SK-N-SH (cell line): ENCODE data around the gene CARS2. TPM values are rescaled to one million over a fixed set of nuclear protein-coding genes. Genes with fewer than 3 reads are reported as not detected.

ENCODE experiments used
- CTCF ChIA-PET: fragments of 300-600, 350-600 bp; formaldehyde crosslinking; extraction: SDS; loops from one replicate; lab custom pipeline; 2021; lab: Yijun Ruan, JAX
- POLR2A ChIA-PET: fragments of 350-600 bp; sonication (Branson Sonifier 250); formaldehyde crosslinking; extraction: SDS; loops from one replicate; lab custom pipeline; 2020; ENCODE audit warnings: antibody characterized with exemption, inconsistent platforms; lab: Yijun Ruan, JAX
- DNase-seq: peaks from one replicate; pipeline ENCODE4 v3.0.0; 2012
- H2AFZ ChIP-seq: fragments of 200-600 bp; sonication (generic); 2 replicates; pipeline ENCODE4 v1.8.1; 2016; ENCODE audit warnings: antibody characterized with exemption, mild to moderate bottlenecking, low read depth
- H3F3A ChIP-seq: fragments of 200-600 bp; sonication (generic); replicated peaks from 2 replicates; pipeline ENCODE3; 2016; ENCODE audit warnings: antibody characterized with exemption, mild to moderate bottlenecking; ENCODE audit not compliant: insufficient read depth
- H3K27ac ChIP-seq, 2 experiments: fragments of 200-500 bp in 1 of 2; fragments of 200-600 bp in 1 of 2; sonication (Bioruptor generic) in 1 of 2; sonication (generic), shearing (Covaris generic) in 1 of 2; 2 replicates each; pipeline versions ENCODE4 v1.5.1 to v1.6.1; 2014 to 2016; ENCODE audit warnings: low read depth in 2 of 2, inconsistent platforms in 1 of 2, low read length in 1 of 2, mild to moderate bottlenecking in 1 of 2, mixed read lengths in 1 of 2
- H3K27me3 ChIP-seq: fragments of 200-600 bp; sonication (generic), shearing (Covaris generic); 2 replicates; pipeline ENCODE4 v1.6.1; 2016; ENCODE audit warnings: mixed run types; ENCODE audit not compliant: insufficient read depth
- H3K36me3 ChIP-seq, 2 experiments: fragments of 200-500 bp in 1 of 2; fragments of 200-600 bp in 1 of 2; sonication (Bioruptor generic) in 1 of 2; sonication (generic) in 1 of 2; replicated peaks in 1 of 2; 2 replicates each; pipeline versions ENCODE3 to v1.5.1; 2014 to 2016; ENCODE audit warnings: low read length in 1 of 2, mild to moderate bottlenecking in 1 of 2; ENCODE audit not compliant: insufficient read depth in 2 of 2, control insufficient read depth in 1 of 2
- H3K4me1 ChIP-seq, 2 experiments: fragments of 200-500 bp in 1 of 2; fragments of 200-600 bp in 1 of 2; sonication (Bioruptor generic) in 1 of 2; sonication (generic), shearing (Covaris generic) in 1 of 2; 2 replicates each; pipeline versions ENCODE4 v1.5.1 to v1.6.1; 2014 to 2016; ENCODE audit warnings: low read depth in 1 of 2, low read length in 1 of 2, mixed run types in 1 of 2; ENCODE audit not compliant: insufficient read depth in 2 of 2, control insufficient read depth in 1 of 2
- H3K4me2 ChIP-seq: fragments of 200-600 bp; sonication (generic), shearing (Covaris generic); 2 replicates; pipeline ENCODE4 v1.6.1; 2017; ENCODE audit warnings: mixed run types
- H3K4me3 ChIP-seq, 2 experiments: fragments of 200-500 bp in 1 of 2; fragments of 200-600 bp in 1 of 2; sonication (Bioruptor generic) in 1 of 2; sonication (generic), shearing (Covaris generic) in 1 of 2; 2 replicates each; pipeline versions ENCODE4 v1.5.1 to v1.8.1; 2014 to 2016; ENCODE audit warnings: low read depth in 2 of 2, inconsistent platforms in 1 of 2, low read length in 1 of 2, mild to moderate bottlenecking in 1 of 2, mixed read lengths in 1 of 2, moderate library complexity in 1 of 2
- H3K79me2 ChIP-seq: fragments of 200-600 bp; sonication (generic); 2 replicates; pipeline ENCODE4 v1.8.1; 2017; ENCODE audit warnings: mild to moderate bottlenecking; ENCODE audit not compliant: insufficient read depth
- H3K9ac ChIP-seq: fragments of 200-600 bp; sonication (generic); 2 replicates; pipeline ENCODE4 v1.6.1; 2017; ENCODE audit warnings: mixed run types
- H3K9me2 ChIP-seq: fragments of 200-600 bp; sonication (generic); 2 replicates; pipeline ENCODE4 v1.6.1; 2017; ENCODE audit warnings: mixed run types
- H3K9me3 ChIP-seq: fragments of 200-600 bp; sonication (generic); 2 replicates; pipeline ENCODE4 v1.6.1; 2017; ENCODE audit warnings: mixed run types, mild to moderate bottlenecking, moderate library complexity
- H4K20me1 ChIP-seq: fragments of 200-600 bp; sonication (generic); 2 replicates; pipeline ENCODE4 v1.6.1; 2017; ENCODE audit warnings: mild to moderate bottlenecking, mixed run types; ENCODE audit not compliant: insufficient read depth
- CHD2 ChIP-seq: fragments of 150-350 bp; IDR thresholded peaks from 2 replicates; pipeline ENCODE4 v1.6.1; 2018; ENCODE audit warnings: low read length; ENCODE audit not compliant: partially characterized antibody
- CTCF ChIP-seq: fragments of 200-600 bp; sonication (generic); IDR thresholded peaks from 2 replicates; pipeline ENCODE4 v1.6.1; 2017; ENCODE audit warnings: antibody characterized with exemption, mild to moderate bottlenecking, moderate library complexity
- ELF1 ChIP-seq: IDR thresholded peaks from 2 replicates; pipeline ENCODE4 v1.4.0; 2012
- EZH2phosphoT487 ChIP-seq: fragments of 200-600 bp; sonication (generic); IDR thresholded peaks from 2 replicates; pipeline ENCODE4 v1.6.1; 2017; ENCODE audit warnings: low read depth, mixed run types, mild to moderate bottlenecking, antibody characterized with exemption, moderate library complexity, borderline replicate concordance
- FOXJ3 ChIP-seq: sonication (generic); formaldehyde crosslinking; IDR thresholded peaks from 2 replicates; pipeline ENCODE4 v1.5.1; 2020; ENCODE audit warnings: mild to moderate bottlenecking, missing genetic modification reagents
- GATA2 ChIP-seq: sonication (generic); formaldehyde crosslinking; IDR thresholded peaks from 2 replicates; pipeline ENCODE4 v1.5.0; 2020; ENCODE audit warnings: mild to moderate bottlenecking, missing genetic modification reagents
- IRF3 ChIP-seq: fragments of 150-350 bp; IDR thresholded peaks from 2 replicates; pipeline ENCODE4 v1.6.1; 2016; ENCODE audit warnings: mild to moderate bottlenecking, low read depth, low read length
- JUND ChIP-seq: IDR thresholded peaks from 2 replicates; pipeline ENCODE4 v1.4.0; 2012
- NFIC ChIP-seq: IDR thresholded peaks from 2 replicates; pipeline ENCODE4 v1.4.0; 2012; ENCODE audit warnings: borderline replicate concordance
- REST ChIP-seq: IDR thresholded peaks from 2 replicates; pipeline ENCODE4 v1.6.1; 2012; ENCODE audit warnings: mild to moderate bottlenecking, low read depth, low read length, moderate library complexity
- RXRA ChIP-seq: IDR thresholded peaks from 2 replicates; pipeline ENCODE4 v1.4.0; 2012; ENCODE audit warnings: low read depth, mild to moderate bottlenecking, borderline replicate concordance
- TAF1 ChIP-seq: IDR thresholded peaks from 2 replicates; pipeline ENCODE4 v1.6.1; 2012; ENCODE audit warnings: low read depth, mild to moderate bottlenecking, low read length, moderate library complexity, borderline replicate concordance
- TEAD4 ChIP-seq: IDR thresholded peaks from 2 replicates; pipeline ENCODE4 v1.4.0; 2012; ENCODE audit warnings: mild to moderate bottlenecking, borderline replicate concordance; ENCODE audit not compliant: insufficient read depth
- YY1 ChIP-seq: IDR thresholded peaks from 2 replicates; pipeline ENCODE4 v1.4.0; 2012; ENCODE audit warnings: low read depth, mild to moderate bottlenecking
- WGBS: methylation state at CpG from one replicate; pipeline ENCODE4 v1.1.6; 2017; ENCODE audit warnings: low lambda C conversion rate; 5-methylcytosine and 5-hydroxymethylcytosine counted together
- polyA plus RNA-seq, 3 experiments: library from polyadenylated mRNA; depleted of rRNA; stranded (reverse); fragments of >200 nt; gene quantifications; 2 replicates each; pipeline ENCODE4 v1.2.3, GENCODE V29; 2012
- TF ChIP-seq, protein P1 (sequence below): IDR thresholded peaks from 2 replicates; pipeline ENCODE4 v1.4.0; 2012; ENCODE audit warnings: low read depth
- TF ChIP-seq, protein P2 (sequence below): fragments of 150-350 bp; IDR thresholded peaks from 2 replicates; pipeline ENCODE4 v1.6.1; 2017; ENCODE audit warnings: antibody characterized with exemption, low read length, low read depth, borderline replicate concordance
- TF ChIP-seq, protein P3 (sequence below): IDR thresholded peaks from 2 replicates; pipeline ENCODE4 v1.4.0; 2012; ENCODE audit warnings: low read depth, borderline replicate concordance

Gene CARS2
- polyA plus RNA-seq, 1 of the 3 experiments (the other 2 are of a cell fraction), result 78.6 TPM

GRCh38 chr13:110637275-110637674, 68.6 kb downstream of the CARS2 start (continued):
- TF ChIP-seq FOXJ3 (CRISPR knock-in tag) (no peak), GATA2 (CRISPR knock-in tag) (no peak), RXRA (no peak), CTCF (no peak), TEAD4 (no peak)
- TF ChIP-seq, protein P1, sequence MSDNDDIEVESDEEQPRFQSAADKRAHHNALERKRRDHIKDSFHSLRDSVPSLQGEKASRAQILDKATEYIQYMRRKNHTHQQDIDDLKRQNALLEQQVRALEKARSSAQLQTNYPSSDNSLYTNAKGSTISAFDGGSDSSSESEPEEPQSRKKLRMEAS, result no peak

GRCh38 chr13:110636701-110637201, 69.2 kb downstream of the CARS2 start:
- POLR2A ChIA-PET, result no interaction called here
- Histone ChIP-seq H3K9me2 (no peaks in the 10 kb centered on the region), H3K79me2 (peaks cover 30% of the 10 kb centered on the region; the same call in 1 of the 2 replicates), H3K27ac (no peak overlapping the region), H3K4me1 (peaks cover 0 to 17% of the 10 kb centered on the region in 2 experiments; a peak in 2 of 4 replicates), H3K9ac (no peak overlapping the region), H4K20me1 (peaks cover 6% of the 10 kb centered on the region; the same call in 1 of the 2 replicates), H2AFZ (no peak overlapping the region), H3F3A (peaks cover 7% of the 10 kb centered on the region), H3K36me3 (peaks cover 21 to 73% of the 10 kb centered on the region in 2 experiments), H3K4me3 (no peak overlapping the region), H3K9me3 (no peaks in the 10 kb centered on the region), H3K27me3 (no peaks in the 10 kb centered on the region), H3K4me2 (no peak overlapping the region)
- no peak for DNase-seq
- CTCF ChIA-PET, result no interaction called here
- WGBS, result 96% methylated on average over 8 of the region's 14 CpGs
- no peak for TF ChIP-seq RXRA
- no peak for TF ChIP-seq JUND
- TF ChIP-seq, protein P2, sequence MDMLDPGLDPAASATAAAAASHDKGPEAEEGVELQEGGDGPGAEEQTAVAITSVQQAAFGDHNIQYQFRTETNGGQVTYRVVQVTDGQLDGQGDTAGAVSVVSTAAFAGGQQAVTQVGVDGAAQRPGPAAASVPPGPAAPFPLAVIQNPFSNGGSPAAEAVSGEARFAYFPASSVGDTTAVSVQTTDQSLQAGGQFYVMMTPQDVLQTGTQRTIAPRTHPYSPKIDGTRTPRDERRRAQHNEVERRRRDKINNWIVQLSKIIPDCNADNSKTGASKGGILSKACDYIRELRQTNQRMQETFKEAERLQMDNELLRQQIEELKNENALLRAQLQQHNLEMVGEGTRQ, result no peak
- TF ChIP-seq TAF1, result no peak
- no peak for TF ChIP-seq CTCF
- TF ChIP-seq EZH2phosphoT487, result no peak
- no peak for TF ChIP-seq NFIC
- TF ChIP-seq ELF1, result no peak
- TF ChIP-seq, protein P1, result no peak
- TF ChIP-seq, protein P3, sequence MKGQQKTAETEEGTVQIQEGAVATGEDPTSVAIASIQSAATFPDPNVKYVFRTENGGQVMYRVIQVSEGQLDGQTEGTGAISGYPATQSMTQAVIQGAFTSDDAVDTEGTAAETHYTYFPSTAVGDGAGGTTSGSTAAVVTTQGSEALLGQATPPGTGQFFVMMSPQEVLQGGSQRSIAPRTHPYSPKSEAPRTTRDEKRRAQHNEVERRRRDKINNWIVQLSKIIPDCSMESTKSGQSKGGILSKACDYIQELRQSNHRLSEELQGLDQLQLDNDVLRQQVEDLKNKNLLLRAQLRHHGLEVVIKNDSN, result no peak
- no peak for TF ChIP-seq TEAD4
- TF ChIP-seq YY1, result no peak
- TF ChIP-seq IRF3, result no peak
- no peak for TF ChIP-seq CHD2
- no peak for TF ChIP-seq REST
